A673 (cell line): Measurements from ENCODE around the gene DDHD1.

Experiments
- EZH2 ChIP-seq: fragments of 200-600 bp; sonication (generic); IDR thresholded peaks from 2 replicates; pipeline ENCODE4 v1.6.1; 2017; ENCODE audit warnings: borderline replicate concordance, low read depth, mild to moderate bottlenecking, mixed read lengths, antibody characterized with exemption, low read length; ENCODE audit not compliant: poor library complexity, severe bottlenecking
- TF ChIP-seq, protein P1 (sequence below): fragments of 300-800, 200-600 bp; sonication (generic); conservative IDR thresholded peaks from 2 replicates; pipeline ENCODE4 v1.5.1; 2017; ENCODE audit warnings: low read depth, mild to moderate bottlenecking, antibody characterized with exemption, low read length, moderate library complexity, mixed read lengths

DNA sequence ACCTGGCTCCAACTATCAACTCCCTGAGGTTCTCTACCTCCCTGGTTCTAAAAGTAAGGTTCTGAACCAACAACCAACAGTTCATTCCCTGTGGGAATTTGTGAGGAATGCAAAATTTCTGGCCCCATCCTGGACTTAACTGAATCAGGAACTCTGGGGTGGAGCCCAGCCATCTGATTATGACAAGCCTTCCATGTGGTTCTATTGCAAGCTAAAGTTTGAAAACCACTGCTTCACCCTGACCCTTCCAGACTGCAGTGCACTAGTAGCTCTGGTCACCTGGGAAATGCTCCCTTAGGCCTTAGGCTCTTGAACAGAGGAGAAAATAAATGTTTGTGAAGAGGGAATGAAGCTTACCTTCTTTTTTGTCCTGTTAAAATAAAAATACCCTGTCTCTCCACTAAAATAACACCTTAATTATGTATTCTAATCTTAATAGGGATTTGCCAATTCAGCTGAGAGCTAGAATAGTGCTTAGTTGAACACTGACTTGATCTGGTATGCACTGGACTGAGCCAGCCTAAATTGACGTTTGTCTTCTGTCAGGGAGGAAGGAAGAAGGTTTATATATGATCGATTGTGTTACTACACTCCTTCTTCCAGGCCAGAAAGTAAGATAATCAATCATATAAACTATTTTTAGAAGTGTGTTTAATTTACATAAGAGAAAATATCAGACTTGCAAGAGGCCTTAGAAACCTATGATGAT is 39.1 kb upstream of the DDHD1 start:
- TF ChIP-seq, protein P1, sequence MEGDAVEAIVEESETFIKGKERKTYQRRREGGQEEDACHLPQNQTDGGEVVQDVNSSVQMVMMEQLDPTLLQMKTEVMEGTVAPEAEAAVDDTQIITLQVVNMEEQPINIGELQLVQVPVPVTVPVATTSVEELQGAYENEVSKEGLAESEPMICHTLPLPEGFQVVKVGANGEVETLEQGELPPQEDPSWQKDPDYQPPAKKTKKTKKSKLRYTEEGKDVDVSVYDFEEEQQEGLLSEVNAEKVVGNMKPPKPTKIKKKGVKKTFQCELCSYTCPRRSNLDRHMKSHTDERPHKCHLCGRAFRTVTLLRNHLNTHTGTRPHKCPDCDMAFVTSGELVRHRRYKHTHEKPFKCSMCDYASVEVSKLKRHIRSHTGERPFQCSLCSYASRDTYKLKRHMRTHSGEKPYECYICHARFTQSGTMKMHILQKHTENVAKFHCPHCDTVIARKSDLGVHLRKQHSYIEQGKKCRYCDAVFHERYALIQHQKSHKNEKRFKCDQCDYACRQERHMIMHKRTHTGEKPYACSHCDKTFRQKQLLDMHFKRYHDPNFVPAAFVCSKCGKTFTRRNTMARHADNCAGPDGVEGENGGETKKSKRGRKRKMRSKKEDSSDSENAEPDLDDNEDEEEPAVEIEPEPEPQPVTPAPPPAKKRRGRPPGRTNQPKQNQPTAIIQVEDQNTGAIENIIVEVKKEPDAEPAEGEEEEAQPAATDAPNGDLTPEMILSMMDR: no peak
- no peak for TF ChIP-seq EZH2
